H1 (cell line): Measurements from ENCODE around the gene RMND5B. TPM values are rescaled to one million over a fixed set of nuclear protein-coding genes. Genes with fewer than 3 reads are reported as not detected.

Experiments used
- ASH2L ChIP-seq: fragments of 200-600, 300-600 bp; sonication (generic); IDR thresholded peaks from one replicate; pipeline ENCODE4 v1.7.1; 2017; ENCODE audit warnings: low read length
- CTBP2 ChIP-seq: IDR thresholded peaks from 2 replicates; pipeline ENCODE4 v1.7.0; 2011; ENCODE audit warnings: borderline replicate concordance, mild to moderate bottlenecking, moderate library complexity, mixed read lengths, low read length; ENCODE audit not compliant: insufficient read depth, insufficient read length
- CTCF ChIP-seq, 3 experiments: IDR thresholded peaks; 1 replicate in 2 of 3; 2 replicates in 1 of 3; pipeline versions ENCODE4 v1.5.1 to v1.6.1; 2011; ENCODE audit warnings: low read length in 3 of 3, mild to moderate bottlenecking in 3 of 3, inconsistent platforms in 2 of 3, low read depth in 1 of 3, moderate library complexity in 1 of 3; ENCODE audit not compliant: insufficient read depth in 1 of 3; ENCODE audit errors: control extremely low read depth in 1 of 3
- EGR1 ChIP-seq: IDR thresholded peaks from 2 replicates; pipeline ENCODE4 v1.6.1; 2011; ENCODE audit warnings: low read depth, low read length, borderline replicate concordance
- EZH2 ChIP-seq: fragments of 200-600 bp; sonication (generic); IDR thresholded peaks from 2 replicates; pipeline ENCODE4 v1.7.1; 2012; ENCODE audit warnings: low read depth, mild to moderate bottlenecking, moderate library complexity, low read length, inconsistent platforms; ENCODE audit not compliant: severe bottlenecking
- GTF2F1 ChIP-seq: IDR thresholded peaks from 2 replicates; pipeline ENCODE4 v1.6.1; 2012; ENCODE audit warnings: low read depth, low read length, improper control_type of control experiment, borderline replicate concordance
- HDAC6 ChIP-seq: IDR thresholded peaks from one replicate; pipeline ENCODE4 v1.7.1; 2012; ENCODE audit warnings: low read depth, mild to moderate bottlenecking, inconsistent platforms, low read length, moderate library complexity
- JUN ChIP-seq: IDR thresholded peaks from 2 replicates; pipeline ENCODE4 v1.6.1; 2011; ENCODE audit warnings: low read depth, mild to moderate bottlenecking, improper control_type of control experiment, low read length
- KDM1A ChIP-seq: fragments of 200-600, 300-600 bp; sonication (generic); IDR thresholded peaks from 2 replicates; pipeline ENCODE4 v1.7.1; 2016; ENCODE audit warnings: mild to moderate bottlenecking, low read length, borderline replicate concordance
- MAX ChIP-seq: IDR thresholded peaks from 2 replicates; pipeline ENCODE4 v1.6.1; 2012; ENCODE audit warnings: inconsistent platforms
- NRF1 ChIP-seq: IDR thresholded peaks from 2 replicates; pipeline ENCODE4 v1.6.1; 2011; ENCODE audit warnings: mild to moderate bottlenecking, low read depth, low read length, improper control_type of control experiment
- PHF8 ChIP-seq: fragments of 200-600 bp; sonication (generic); conservative IDR thresholded peaks from 2 replicates; pipeline ENCODE4 v1.7.1; 2012; ENCODE audit warnings: low read depth, mild to moderate bottlenecking, inconsistent platforms, low read length, moderate library complexity
- RBBP5 ChIP-seq: IDR thresholded peaks from 2 replicates; pipeline ENCODE4 v1.7.1; 2012; ENCODE audit warnings: low read depth, mild to moderate bottlenecking, inconsistent platforms, low read length, moderate library complexity, borderline replicate concordance
- RNF2 ChIP-seq: fragments of 200-900, 300-1000 bp; sonication (generic); IDR thresholded peaks from 2 replicates; pipeline ENCODE4 v1.7.1; 2016; ENCODE audit warnings: borderline replicate concordance, low read depth, mild to moderate bottlenecking, antibody characterized with exemption, low read length; ENCODE audit not compliant: poor library complexity, severe bottlenecking; ENCODE audit errors: missing control alignments
- RXRA ChIP-seq: IDR thresholded peaks from 2 replicates; pipeline ENCODE4 v1.6.1; 2011; ENCODE audit warnings: low read depth, mild to moderate bottlenecking, low read length, moderate library complexity; ENCODE audit not compliant: insufficient read depth
- SIN3A ChIP-seq, 2 experiments: IDR thresholded peaks in 1 of 2; conservative IDR thresholded peaks in 1 of 2; 2 replicates each; pipeline ENCODE4 v1.6.1; 2011 to 2012; ENCODE audit warnings: low read length in 2 of 2, improper control_type of control experiment in 1 of 2, low read depth in 1 of 2, mild to moderate bottlenecking in 1 of 2
- SP1 ChIP-seq: IDR thresholded peaks from 2 replicates; pipeline ENCODE4 v1.6.1; 2011; ENCODE audit warnings: low read depth, low read length
- SRF ChIP-seq: IDR thresholded peaks from 2 replicates; pipeline ENCODE4 v1.6.1; 2011; ENCODE audit warnings: mild to moderate bottlenecking, low read depth, low read length, moderate library complexity
- YY1 ChIP-seq: IDR thresholded peaks from 2 replicates; pipeline ENCODE4 v1.6.1; 2011; ENCODE audit warnings: low read depth, mild to moderate bottlenecking, low read length
- ZNF274 ChIP-seq: IDR thresholded peaks from 2 replicates; pipeline ENCODE4 v1.7.0; 2012; ENCODE audit warnings: low read length, borderline replicate concordance; ENCODE audit errors: extremely low read depth
- polyA plus RNA-seq, 7 experiments: library from polyadenylated mRNA; depleted of rRNA in 3 of 7; stranded (reverse) in 5 of 7; unstranded in 2 of 7; fragments of >200 nt in 5 of 7; fragments of 200-250 nt in 2 of 7; gene quantifications; 1 replicate in 5 of 7; 2 replicates in 1 of 7; 4 replicates in 1 of 7; pipeline versions ENCODE4 v1.2.1 to v1.2.3, GENCODE V29; 2011 to 2013; ENCODE audit warnings: missing spikeins in 2 of 7, mixed read lengths in 2 of 7
- total RNA-seq: library from RNA; stranded (reverse); fragmentation: NEBNext Ultra II Directional; extraction: Animal tissue kit (Norgen Biotek cat#: 25700); gene quantifications from 2 replicates; pipeline ENCODE4 v1.2.1, GENCODE V29; 2021

The RMND5B gene
- total and polyA plus RNA-seq, 2 of the 8 experiments (the other 6 are each of a cell fraction or from before 2014, with no cell fraction given) = 75.9 to 90.2 TPM

GRCh38 chr5:178153530-178154340 lies 22.9 kb downstream of the RMND5B start, which contains the start of gene NHP2 (continued):
- peak; percentile 78 for TF ChIP-seq MAX
- TF ChIP-seq EGR1 = no peak
- no peak for TF ChIP-seq YY1
- TF ChIP-seq RNF2 = no peak
- no peak for TF ChIP-seq CTBP2
- no peak for TF ChIP-seq JUN
- TF ChIP-seq ASH2L = peak; percentile 25
- TF ChIP-seq SIN3A (conservative IDR thresholded peaks at IDR 0.05 in 1 of 2, IDR thresholded peaks at IDR 0.05 in 1 of 2; ENCODE audit: low read depth in 1 of 2, low read length in 2 of 2) = peak; percentile 40 to 84; a peak in 2 of 4 replicates
- TF ChIP-seq HDAC6 = no peak
- TF ChIP-seq RBBP5 = no peak
- TF ChIP-seq SRF = 0 out of 2 replicates have a peak, but pooled peaks have one; percentile 36
- TF ChIP-seq KDM1A = no peak
- no peak for TF ChIP-seq EZH2
- no peak for TF ChIP-seq NRF1
- TF ChIP-seq GTF2F1 = no peak
- TF ChIP-seq SP1 = peak; percentile 90
- peak; percentile 67; the same call in 1 of the 2 replicates for TF ChIP-seq PHF8
- no peak for TF ChIP-seq CTCF (IDR thresholded peaks at IDR 0.05; ENCODE audit: control extremely low read depth in 1 of 3, insufficient read depth in 1 of 3, low read depth in 1 of 3, low read length in 3 of 3)
- no peak for TF ChIP-seq RXRA
- no peak for TF ChIP-seq ZNF274
